Measurements from ENCODE around the gene ZNF592.

The ZNF592 gene

GRCh38 chr15:84855136-84855535 is 106.7 kb downstream of the ZNF592 start:
- DNase-seq (ENCODE audit: low read depth in 3 of 3): no peak

GRCh38 chr15:84855765-84856164 is 107.4 kb downstream of the ZNF592 start:
- no peak for DNase-seq (ENCODE audit: low read depth in 3 of 3)

Data from stimulated activated CD4-positive, alpha-beta T cell treated with anti-CD3 and anti-CD28 coated beads, TNF-alpha, amount 100 ng/mL, for 24 hours (primary cell).